ENCODE results near the gene WHRN.
A peak's percentile ranks its signal among the peaks of the same experiment; 100 is the strongest.

The WHRN gene

GRCh38 chr9:114388357-114388682, 117.0 kb downstream of the WHRN start:
- 0 out of 2 replicates have a peak, but pooled peaks cover 3% of the 10 kb centered on the region for H3K4me1 ChIP-seq
- no peaks in the 10 kb centered on the region for H3K36me3 ChIP-seq
- no peak for TF ChIP-seq CTCF (IDR thresholded peaks at IDR 0.05; ENCODE audit: low read depth, low read length)

GRCh38 chr9:114387680-114388356, 117.5 kb downstream of the WHRN start, which contains the start of gene AKNA:
TSS of gene AKNA (minus strand) at chr9:114387982. CDS start at chr9:114381333, 6,649 bp downstream.
- Histone ChIP-seq H3K9me3 (no peaks in the 10 kb centered on the region), H3K4me3 (ENCODE audit: low read depth, low read length) (peak within 1 kb of the TSS; percentile 19), H3K27me3 (no peaks in the 10 kb centered on the region), H3K4me1 (0 out of 2 replicates have a peak, but pooled peaks cover 4% of the 10 kb centered on the region), H3K36me3 (no peaks in the 10 kb centered on the region)
- no peak for DNase-seq
- no peak for TF ChIP-seq CTCF (IDR thresholded peaks at IDR 0.05; ENCODE audit: low read depth, low read length)

More at GRCh38 chr9:114388357-114388682, 117.0 kb downstream of the WHRN start:
- H3K27me3 ChIP-seq: no peaks in the 10 kb centered on the region
- DNase-seq: no peak
- no peak overlapping the region for H3K4me3 ChIP-seq (ENCODE audit: low read depth, low read length)
- H3K9me3 ChIP-seq: no peaks in the 10 kb centered on the region

GRCh38 chr9:114386886-114387679, 118.2 kb downstream of the WHRN start:
- TF ChIP-seq CTCF (IDR thresholded peaks at IDR 0.05; ENCODE audit: low read depth, low read length): no peak
- Histone ChIP-seq H3K27me3 (no peaks in the 10 kb centered on the region), H3K9me3 (no peaks in the 10 kb centered on the region), H3K4me1 (0 out of 2 replicates have a peak, but pooled peaks cover 4% of the 10 kb centered on the region), H3K4me3 (ENCODE audit: low read depth, low read length) (peak overlapping the region; percentile 19), H3K36me3 (no peaks in the 10 kb centered on the region)
- DNase-seq: no peak

GRCh38 chr9:114386361-114386885, 118.8 kb downstream of the WHRN start:
- Histone ChIP-seq H3K27me3 (no peaks in the 10 kb centered on the region), H3K4me3 (ENCODE audit: low read depth, low read length) (no peak overlapping the region), H3K36me3 (no peaks in the 10 kb centered on the region), H3K4me1 (0 out of 2 replicates have a peak, but pooled peaks cover 4% of the 10 kb centered on the region), H3K9me3 (no peaks in the 10 kb centered on the region)
- DNase-seq: no peak
- no peak for TF ChIP-seq CTCF (IDR thresholded peaks at IDR 0.05; ENCODE audit: low read depth, low read length)

GRCh38 chr9:114385397-114386181, 119.7 kb downstream of the WHRN start:
- TF ChIP-seq CTCF (IDR thresholded peaks at IDR 0.05; ENCODE audit: low read depth, low read length): no peak
- no peaks in the 10 kb centered on the region for H3K36me3 ChIP-seq
- 0 out of 2 replicates have a peak, but pooled peaks cover 4% of the 10 kb centered on the region for H3K4me1 ChIP-seq
- peak; percentile 56 for DNase-seq
- H3K9me3 ChIP-seq: no peaks in the 10 kb centered on the region
- no peak overlapping the region for H3K4me3 ChIP-seq (ENCODE audit: low read depth, low read length)
- H3K27me3 ChIP-seq: no peaks in the 10 kb centered on the region
